Hematopoietic multipotent progenitor cell (in vitro differentiated cells): ENCODE results near the gene ARHGAP32. TPM values are rescaled to one million over a fixed set of nuclear protein-coding genes. Genes with fewer than 3 reads are reported as not detected.
A peak's percentile ranks its signal among the peaks of the same experiment; 100 is the strongest.
"Not testable (repeated sequence)": the region's sequence is repeated elsewhere in the genome, so short reads cannot be mapped to it uniquely, and the experiment has no call there.

Source experiments
- DNase-seq, 3 donors: peaks; one replicate each; pipeline ENCODE4 v3.0.0-alpha.2; 2011 to 2015; ENCODE audit warnings: low read depth in 2 of 3, low spot score in 2 of 3
- total RNA-seq: library from RNA; depleted of rRNA; stranded (reverse); fragments of >200 nt; gene quantifications from one replicate; pipeline ENCODE4 v1.2.3, GENCODE V29; 2012

The ARHGAP32 gene
- total RNA-seq, 1 donor = 12.7 TPM

GRCh38 chr11:129041611-129042018 lies 150.5 kb downstream of the ARHGAP32 start:
- DNase-seq = no peak

- no peak for DNase-seq
These were observed 151.2 kb downstream of the ARHGAP32 start for GRCh38 chr11:129040934-129041333.

GRCh38 chr11:129035244-129035643 lies 156.9 kb downstream of the ARHGAP32 start:
- DNase-seq = no peak

GRCh38 chr11:129034001-129034400 lies 158.1 kb downstream of the ARHGAP32 start:
- no peak for DNase-seq

GRCh38 chr11:129023968-129024676 lies 168.0 kb downstream of the ARHGAP32 start:
- no peak for DNase-seq

GRCh38 chr11:129021295-129021694 lies 170.8 kb downstream of the ARHGAP32 start:
- DNase-seq = no peak

- no peak for DNase-seq
These were observed 173.1 kb downstream of the ARHGAP32 start for GRCh38 chr11:129018991-129019390.

- DNase-seq = no peak
These were observed 174.0 kb downstream of the ARHGAP32 start for GRCh38 chr11:129018126-129018525.

- DNase-seq = no peak
These were observed 178.2 kb downstream of the ARHGAP32 start for GRCh38 chr11:129013737-129014475.

- DNase-seq = no peak
These were observed 179.2 kb downstream of the ARHGAP32 start for GRCh38 chr11:129012880-129013279.

GRCh38 chr11:129006161-129006560 lies 186.0 kb downstream of the ARHGAP32 start:
- DNase-seq = no peak

GRCh38 chr11:128999165-128999564 lies 193.0 kb downstream of the ARHGAP32 start:
- DNase-seq = not testable (repeated sequence)

- no peak for DNase-seq
These were observed 203.7 kb downstream of the ARHGAP32 start for GRCh38 chr11:128988242-128988970.

- no peak for DNase-seq
These were observed 206.2 kb downstream of the ARHGAP32 start for GRCh38 chr11:128985880-128986279.

- no peak for DNase-seq
These were observed 209.1 kb downstream of the ARHGAP32 start for GRCh38 chr11:128983023-128983422.

GRCh38 chr11:128981254-128981653 lies 210.9 kb downstream of the ARHGAP32 start:
- no peak for DNase-seq

GRCh38 chr11:128970598-128971190 lies 221.4 kb downstream of the ARHGAP32 start:
- DNase-seq = no peak

- DNase-seq = no peak
These were observed 223.2 kb downstream of the ARHGAP32 start for GRCh38 chr11:128968916-128969315.

- no peak for DNase-seq
These were observed 224.5 kb downstream of the ARHGAP32 start for GRCh38 chr11:128967578-128967977.

GRCh38 chr11:128965485-128965884 lies 226.6 kb downstream of the ARHGAP32 start:
- peak in 1 of 3 donors; percentile 26 for DNase-seq

GRCh38 chr11:128964463-128964930 lies 227.6 kb downstream of the ARHGAP32 start:
- DNase-seq = no peak
